ENCODE measurements around the gene CRYM.
"Not testable (repeated sequence)": the region's sequence is repeated elsewhere in the genome, so short reads cannot be mapped to it uniquely, and the experiment has no call there.

CRYM gene

GRCh38 chr16:21302898-21303528, 24.9 kb upstream of the CRYM start:
- H3K4me3 ChIP-seq (ENCODE audit: low read depth, low read length): no peak overlapping the region
- DNase-seq (ENCODE audit: low read depth, low spot score): peak; percentile 55
- in situ Hi-C loops (cut with HindIII; ENCODE audit: low sequenced_read_pairs): loop anchor here (10.0 kb wide), 1 partner anchor 118 kb away; no protein-coding TSS in a partner anchor
- TF ChIP-seq, protein P1, sequence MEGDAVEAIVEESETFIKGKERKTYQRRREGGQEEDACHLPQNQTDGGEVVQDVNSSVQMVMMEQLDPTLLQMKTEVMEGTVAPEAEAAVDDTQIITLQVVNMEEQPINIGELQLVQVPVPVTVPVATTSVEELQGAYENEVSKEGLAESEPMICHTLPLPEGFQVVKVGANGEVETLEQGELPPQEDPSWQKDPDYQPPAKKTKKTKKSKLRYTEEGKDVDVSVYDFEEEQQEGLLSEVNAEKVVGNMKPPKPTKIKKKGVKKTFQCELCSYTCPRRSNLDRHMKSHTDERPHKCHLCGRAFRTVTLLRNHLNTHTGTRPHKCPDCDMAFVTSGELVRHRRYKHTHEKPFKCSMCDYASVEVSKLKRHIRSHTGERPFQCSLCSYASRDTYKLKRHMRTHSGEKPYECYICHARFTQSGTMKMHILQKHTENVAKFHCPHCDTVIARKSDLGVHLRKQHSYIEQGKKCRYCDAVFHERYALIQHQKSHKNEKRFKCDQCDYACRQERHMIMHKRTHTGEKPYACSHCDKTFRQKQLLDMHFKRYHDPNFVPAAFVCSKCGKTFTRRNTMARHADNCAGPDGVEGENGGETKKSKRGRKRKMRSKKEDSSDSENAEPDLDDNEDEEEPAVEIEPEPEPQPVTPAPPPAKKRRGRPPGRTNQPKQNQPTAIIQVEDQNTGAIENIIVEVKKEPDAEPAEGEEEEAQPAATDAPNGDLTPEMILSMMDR (IDR thresholded peaks at IDR 0.05; ENCODE audit: low read depth, low read length): no peak

DNA sequence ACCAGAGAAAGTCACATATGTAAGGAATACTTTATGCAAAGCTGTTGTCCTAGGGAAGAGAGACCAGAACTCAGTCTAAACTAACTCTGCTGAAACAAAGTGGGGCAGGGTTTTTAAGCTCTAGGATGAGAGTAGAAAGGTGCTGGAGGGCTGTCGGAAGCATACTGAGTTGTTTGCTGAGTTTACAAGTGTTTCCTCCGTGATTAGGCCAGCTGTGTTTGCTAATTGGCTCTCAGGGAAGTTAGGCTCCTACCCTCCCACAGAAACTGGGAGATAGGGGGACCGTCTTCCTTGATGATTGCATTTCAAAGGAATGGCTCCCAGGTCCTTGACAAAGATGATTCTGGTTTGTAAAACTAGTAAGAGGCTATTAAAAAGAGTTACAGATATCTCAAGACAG, 24.4 kb upstream of the CRYM start:
- in situ Hi-C loops (cut with HindIII; ENCODE audit: low sequenced_read_pairs): loop anchor here (10.0 kb wide), 1 partner anchor 118 kb away; no protein-coding TSS in a partner anchor
- peak overlapping the region; percentile 72 for H3K4me3 ChIP-seq (ENCODE audit: low read depth, low read length)
- TF ChIP-seq, protein P1 (IDR thresholded peaks at IDR 0.05; ENCODE audit: low read depth, low read length): no peak
- no peak for DNase-seq (ENCODE audit: low read depth, low spot score)

- TF ChIP-seq, protein P1 (IDR thresholded peaks at IDR 0.05; ENCODE audit: low read depth, low read length): no peak
- DNase-seq (ENCODE audit: low read depth, low spot score): peak; percentile 48
- in situ Hi-C loops (cut with HindIII; ENCODE audit: low sequenced_read_pairs): loop anchor here (10.0 kb wide), 1 partner anchor 117 kb away; no protein-coding TSS in a partner anchor
- peak overlapping the region; percentile 72 for H3K4me3 ChIP-seq (ENCODE audit: low read depth, low read length)
Measured at GRCh38 chr16:21301895-21302291, 23.8 kb upstream of the CRYM start.

DNA sequence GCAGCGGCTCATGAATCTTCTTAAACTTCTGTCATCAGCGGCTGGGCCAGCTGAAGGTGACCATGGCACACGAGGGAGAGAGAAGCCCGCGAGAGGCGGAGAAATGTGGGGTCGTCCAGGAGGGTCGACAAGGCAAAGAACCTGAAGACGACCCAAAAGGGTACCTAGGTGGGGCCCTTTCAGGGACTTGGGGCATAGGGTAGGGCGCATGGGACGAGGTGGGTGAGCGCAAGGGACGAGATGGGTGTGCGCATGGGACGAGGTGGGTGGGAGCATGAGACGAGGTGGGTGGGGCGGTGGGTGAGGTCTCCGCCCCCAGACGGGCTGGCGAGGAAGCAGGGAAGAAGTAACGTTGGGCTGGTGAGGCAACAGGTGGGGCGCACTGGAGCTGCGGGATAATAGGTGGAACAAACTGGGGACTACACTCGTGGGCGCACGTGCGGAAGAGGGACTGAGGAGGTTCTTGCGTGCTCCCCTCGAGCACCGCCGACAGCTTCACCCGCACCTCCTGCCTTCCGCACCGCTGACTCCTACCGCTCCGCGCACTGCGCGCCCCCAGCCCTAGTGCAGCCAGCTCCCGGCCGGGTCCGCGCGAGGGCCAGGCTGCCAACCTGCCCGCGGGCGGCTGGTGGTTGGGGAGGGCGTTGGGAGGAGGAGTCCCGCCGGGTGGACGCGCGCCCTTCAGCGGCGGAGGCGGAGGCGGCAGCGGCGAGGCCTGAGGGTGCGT, 23.2 kb upstream of the CRYM start:
- peak overlapping the region; percentile 72 for H3K4me3 ChIP-seq (ENCODE audit: low read depth, low read length)
- DNase-seq (ENCODE audit: low read depth, low spot score): peak; percentile 73
- TF ChIP-seq, protein P1 (IDR thresholded peaks at IDR 0.05; ENCODE audit: low read depth, low read length): peak; percentile 25
- in situ Hi-C loops (cut with HindIII; ENCODE audit: low sequenced_read_pairs): loop anchor here (10.0 kb wide), 1 partner anchor 117 kb away; no protein-coding TSS in a partner anchor

DNA sequence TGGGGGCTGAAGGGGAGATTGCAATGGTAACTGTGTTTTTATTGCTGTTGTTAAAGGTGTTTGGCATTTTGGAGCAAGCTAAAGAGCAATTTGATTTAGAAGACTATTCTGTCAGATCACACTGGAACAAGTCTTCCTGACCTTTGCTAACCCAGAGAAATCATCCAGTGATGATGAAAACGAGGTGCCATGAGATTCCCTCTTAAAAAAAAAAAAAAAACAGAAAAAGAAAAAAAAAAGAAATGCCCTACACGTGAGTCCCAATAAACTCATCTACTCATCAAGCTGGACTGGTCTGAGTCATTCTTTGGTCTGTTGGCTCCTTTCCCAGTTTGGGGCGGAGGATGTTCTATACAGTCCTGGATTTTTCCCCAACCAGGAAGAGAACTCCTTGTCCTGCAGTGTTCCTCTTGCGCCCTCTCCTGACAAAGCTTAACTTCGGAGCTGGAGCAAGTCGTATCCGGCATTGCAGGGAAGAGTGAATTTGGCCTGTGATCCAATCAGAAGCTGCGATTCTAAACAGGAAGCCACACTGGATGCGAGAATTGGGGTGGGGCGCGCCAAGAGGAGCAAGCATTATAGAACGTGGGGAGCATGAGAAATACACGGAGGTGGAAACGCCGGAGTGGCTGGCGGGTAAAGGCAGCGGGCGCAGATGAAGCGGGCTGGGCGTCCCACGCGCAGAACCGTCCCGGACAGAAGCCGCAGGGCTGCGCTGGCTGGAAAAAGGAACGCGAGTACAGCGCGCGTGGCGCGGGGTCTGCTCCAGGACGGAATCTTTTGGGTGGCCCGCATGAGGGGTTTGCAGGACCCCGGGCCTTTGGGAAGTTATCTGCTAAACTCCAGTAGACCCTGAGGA, 22.4 kb upstream of the CRYM start:
- peak overlapping the region; percentile 72 for H3K4me3 ChIP-seq (ENCODE audit: low read depth, low read length)
- peak; percentile 99 for DNase-seq (ENCODE audit: low read depth, low spot score)
- TF ChIP-seq, protein P1 (IDR thresholded peaks at IDR 0.05; ENCODE audit: low read depth, low read length): peak; percentile 94
- in situ Hi-C loops (cut with HindIII; ENCODE audit: low sequenced_read_pairs): loop anchor here (10.0 kb wide), 1 partner anchor 116 kb away; no protein-coding TSS in a partner anchor

- in situ Hi-C loops (cut with HindIII; ENCODE audit: low sequenced_read_pairs): not testable (repeated sequence)
Measured at GRCh38 chr16:21289789-21290188, 11.7 kb upstream of the CRYM start.

More at GRCh38 chr16:21289789-21290188, 11.7 kb upstream of the CRYM start:
- H3K4me3 ChIP-seq (ENCODE audit: low read depth, low read length); DNase-seq (ENCODE audit: low read depth, low spot score): not testable (repeated sequence)

All from astrocyte of the spinal cord (primary cell).